Retina (tissue), 1 donor: ENCODE results near the gene SOX21.

Experiments
- DNase-seq: peaks from one replicate; pipeline ENCODE4 v3.0.0-alpha.2; 2016

SOX21 gene

GRCh38 chr13:94674609-94675348, 37.6 kb downstream of the SOX21 start:
- DNase-seq = peak; percentile 58

GRCh38 chr13:94673851-94674250, 38.5 kb downstream of the SOX21 start:
- DNase-seq = no peak

DNA sequence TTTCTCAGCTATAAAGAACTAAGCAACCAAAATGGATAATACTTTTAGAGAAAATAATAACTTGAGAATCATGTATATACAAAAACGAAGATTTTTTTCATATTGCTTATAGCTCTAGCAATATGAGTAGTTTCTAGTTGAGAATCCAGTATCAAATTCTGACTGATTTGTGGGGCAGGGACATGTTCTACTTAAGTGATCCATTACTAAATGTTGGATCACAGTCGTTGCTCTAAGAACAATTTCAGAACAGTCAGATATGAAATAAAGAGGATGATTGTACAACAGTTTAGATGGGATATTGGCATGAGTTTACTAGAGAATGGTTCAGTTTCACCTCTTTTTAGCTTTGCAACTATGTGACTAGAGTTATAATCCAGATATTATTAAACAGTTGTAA, 39.9 kb downstream of the SOX21 start:
- no peak for DNase-seq

GRCh38 chr13:94667190-94667589, 45.2 kb downstream of the SOX21 start:
- DNase-seq = no peak

- no peak for DNase-seq
Observed at GRCh38 chr13:94666065-94666464, 46.3 kb downstream of the SOX21 start.

DNA sequence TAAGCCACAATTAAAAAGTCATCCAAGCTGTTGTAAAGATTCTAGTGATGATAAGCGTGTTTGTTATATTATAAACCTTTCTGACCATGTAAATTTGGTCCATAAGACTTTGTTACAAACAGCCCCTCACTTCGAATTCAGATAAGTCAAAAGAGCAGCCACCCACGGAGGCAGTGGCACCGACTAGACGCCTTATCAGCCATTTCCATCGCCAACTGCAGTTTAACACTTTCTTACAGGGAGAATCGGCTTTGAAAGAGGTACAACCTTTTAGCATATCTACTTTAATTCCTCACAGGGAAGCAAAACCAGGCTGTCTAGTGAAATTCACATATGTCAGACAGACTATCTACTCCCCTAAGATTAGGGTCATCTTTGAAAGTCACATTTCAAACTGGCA, 47.5 kb downstream of the SOX21 start:
- no peak for DNase-seq

DNA sequence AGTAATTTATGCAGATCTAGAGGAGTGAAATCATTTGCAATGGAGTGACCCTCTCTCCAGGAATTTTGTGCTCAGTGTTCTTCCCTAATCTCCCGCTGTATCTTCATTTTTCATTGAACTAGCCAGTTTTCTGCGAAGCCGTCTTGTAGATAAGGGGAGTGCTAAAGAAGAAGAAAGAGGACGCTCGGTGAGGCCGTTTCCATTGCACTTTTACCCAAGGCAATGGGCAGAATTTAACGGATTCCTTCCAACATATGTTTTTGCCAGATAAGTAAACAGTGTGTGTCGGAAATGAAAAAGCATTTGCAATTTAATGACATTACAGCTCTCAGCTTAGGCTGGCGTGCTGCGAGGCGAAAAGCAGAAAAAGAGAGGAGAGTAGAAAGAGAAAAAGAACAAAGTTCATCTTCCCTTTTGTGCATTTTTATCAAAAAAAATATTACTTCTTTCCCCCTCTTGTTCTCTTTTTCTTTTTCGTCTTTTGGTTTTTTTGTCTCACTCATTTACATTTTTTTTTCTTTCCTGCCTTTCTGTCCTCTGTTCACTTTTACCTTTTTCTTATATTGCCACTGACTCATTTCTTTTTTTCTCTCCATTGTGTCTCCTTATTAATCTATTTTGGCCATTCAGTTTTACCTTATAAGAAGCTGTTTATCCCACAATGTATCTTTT, 49.9 kb downstream of the SOX21 start:
- peak; percentile 35 for DNase-seq

- no peak for DNase-seq
Observed at GRCh38 chr13:94661406-94661805, 50.9 kb downstream of the SOX21 start.

- DNase-seq = no peak
Observed at GRCh38 chr13:94660695-94661326, 51.5 kb downstream of the SOX21 start.
